HepG2 (cell line): ENCODE measurements around the gene CHD9NB. TPM values are rescaled to one million over a fixed set of nuclear protein-coding genes. Genes with fewer than 3 reads are reported as not detected.

Experiments used
- ARNT2 ChIP-seq: sonication (generic); formaldehyde crosslinking; IDR thresholded peaks from 2 replicates; pipeline ENCODE4 v1.8.0; 2022; ENCODE audit warnings: mild to moderate bottlenecking, low read depth, missing genetic modification reagents, moderate library complexity
- DMAP1 ChIP-seq: IDR thresholded peaks from 2 replicates; pipeline ENCODE4 v1.6.1; 2016
- DPF2 ChIP-seq: sonication (generic); formaldehyde crosslinking; IDR thresholded peaks from 2 replicates; pipeline ENCODE4 v1.4.0; 2020; ENCODE audit warnings: mild to moderate bottlenecking, low read depth, missing genetic modification reagents, borderline replicate concordance
- EHMT2 ChIP-seq: fragments of 200-600 bp; sonication (generic); IDR thresholded peaks from 2 replicates; pipeline ENCODE4 v1.7.0; 2017; ENCODE audit warnings: antibody characterized with exemption, low read depth, low read length, borderline replicate concordance
- FOSL2 ChIP-seq: sonication (generic); formaldehyde crosslinking; IDR thresholded peaks from 2 replicates; pipeline ENCODE4 v1.4.0; 2020; ENCODE audit warnings: missing genetic modification reagents
- FOXA3 ChIP-seq: IDR thresholded peaks from 2 replicates; pipeline ENCODE4 v1.6.1; 2016; ENCODE audit warnings: missing genetic modification reagents, missing compliant biosample characterization
- HNRNPL ChIP-seq: fragments of 200-400 bp; formaldehyde crosslinking; IDR thresholded peaks from 2 replicates; pipeline ENCODE4 v1.6.1; 2017; ENCODE audit warnings: mild to moderate bottlenecking, low read depth, low read length
- NR2F6 ChIP-seq, 2 experiments: IDR thresholded peaks; 2 replicates each; pipeline ENCODE4 v1.6.1; 2016; ENCODE audit warnings: antibody characterized with exemption in 1 of 2, mild to moderate bottlenecking in 1 of 2
- PPARG ChIP-seq: conservative IDR thresholded peaks from 2 replicates; pipeline ENCODE4 v1.6.1; 2016; ENCODE audit warnings: missing biosample characterization, missing genetic modification reagents
- RBM22 ChIP-seq: fragments of 200-400 bp; formaldehyde crosslinking; optimal IDR thresholded peaks from 2 replicates; pipeline ENCODE3; 2017; ENCODE audit warnings: mild to moderate bottlenecking, low read length, moderate library complexity
- TAF1 ChIP-seq: sonication (generic); formaldehyde crosslinking; IDR thresholded peaks from 2 replicates; pipeline ENCODE4 v1.4.0; 2020; ENCODE audit warnings: missing genetic modification reagents
- TCF12 ChIP-seq, 2 experiments: fragments of 450-650 bp in 1 of 2; sonication (generic) in 1 of 2; formaldehyde crosslinking in 1 of 2; IDR thresholded peaks; 2 replicates each; pipeline versions ENCODE4 v1.6.1 to v1.8.0; 2017 to 2022; ENCODE audit warnings: antibody characterized with exemption in 1 of 2, mild to moderate bottlenecking in 1 of 2, missing genetic modification reagents in 1 of 2, moderate library complexity in 1 of 2
- ZNF136 ChIP-seq: sonication (generic); formaldehyde crosslinking; IDR thresholded peaks from 2 replicates; pipeline ENCODE4 v1.8.1; 2022; ENCODE audit warnings: low read depth, mild to moderate bottlenecking, moderate library complexity, missing genetic modification reagents
- ZNF292 ChIP-seq: sonication (generic); formaldehyde crosslinking; IDR thresholded peaks from 2 replicates; pipeline ENCODE4 v1.8.1; 2022; ENCODE audit warnings: mild to moderate bottlenecking, low read depth, missing genetic modification reagents, borderline replicate concordance
- ZNF296 ChIP-seq: sonication (generic); formaldehyde crosslinking; conservative IDR thresholded peaks from 2 replicates; pipeline ENCODE4 v1.5.0; 2020; ENCODE audit warnings: mild to moderate bottlenecking, missing genetic modification reagents
- ZNF329 ChIP-seq: sonication (generic); formaldehyde crosslinking; IDR thresholded peaks from 2 replicates; pipeline ENCODE4 v1.9.0; 2021; ENCODE audit warnings: low read depth, mild to moderate bottlenecking, missing genetic modification reagents
- ZNF891 ChIP-seq: sonication (generic); formaldehyde crosslinking; IDR thresholded peaks from 2 replicates; pipeline ENCODE4 v1.5.0; 2020; ENCODE audit warnings: mild to moderate bottlenecking, missing genetic modification reagents
- polyA plus RNA-seq, 8 experiments: library from polyadenylated mRNA; depleted of rRNA in 3 of 8; stranded (reverse) in 7 of 8; unstranded in 1 of 8; fragments of >200 nt; fragmentation: Illumina TruSeq in 4 of 8; extraction: Trizol in 4 of 8; gene quantifications; 2 replicates each; pipeline versions ENCODE4 v1.2.1 to v1.2.3, GENCODE V29; 2011 to 2016; ENCODE audit warnings: low read depth in 4 of 8, missing spikeins in 1 of 8, mixed read lengths in 1 of 8; ENCODE audit not compliant: insufficient read depth in 1 of 8
- total RNA-seq, 5 experiments: library from RNA; depleted of rRNA; stranded (reverse); fragments of >200 nt; fragmentation: Illumina TruSeq; extraction: Trizol; gene quantifications; 2 replicates each; pipeline ENCODE4 v1.2.3, GENCODE V29; 2016; ENCODE audit warnings: low read depth in 1 of 5
- TF ChIP-seq, protein P1 (sequence below): sonication (generic); formaldehyde crosslinking; IDR thresholded peaks from one replicate; pipeline ENCODE4 v1.5.1; 2020; ENCODE audit warnings: mild to moderate bottlenecking, missing genetic modification reagents; ENCODE audit errors: not compliant biosample characterization
- TF ChIP-seq, protein P2 (sequence below): sonication (generic); formaldehyde crosslinking; IDR thresholded peaks from 2 replicates; pipeline ENCODE4 v1.8.1; 2023; ENCODE audit warnings: missing genetic modification reagents, mild to moderate bottlenecking, borderline replicate concordance
- TF ChIP-seq, protein P3 (sequence below): sonication (generic); formaldehyde crosslinking; conservative IDR thresholded peaks from 2 replicates; pipeline ENCODE4 v1.8.1; 2023; ENCODE audit warnings: missing genetic modification reagents

CHD9NB gene
- total and polyA plus RNA-seq, 2 of the 13 experiments (the other 11 are each of a cell fraction or from before 2014, with no cell fraction given): 0.17 to 0.18 TPM

DNA sequence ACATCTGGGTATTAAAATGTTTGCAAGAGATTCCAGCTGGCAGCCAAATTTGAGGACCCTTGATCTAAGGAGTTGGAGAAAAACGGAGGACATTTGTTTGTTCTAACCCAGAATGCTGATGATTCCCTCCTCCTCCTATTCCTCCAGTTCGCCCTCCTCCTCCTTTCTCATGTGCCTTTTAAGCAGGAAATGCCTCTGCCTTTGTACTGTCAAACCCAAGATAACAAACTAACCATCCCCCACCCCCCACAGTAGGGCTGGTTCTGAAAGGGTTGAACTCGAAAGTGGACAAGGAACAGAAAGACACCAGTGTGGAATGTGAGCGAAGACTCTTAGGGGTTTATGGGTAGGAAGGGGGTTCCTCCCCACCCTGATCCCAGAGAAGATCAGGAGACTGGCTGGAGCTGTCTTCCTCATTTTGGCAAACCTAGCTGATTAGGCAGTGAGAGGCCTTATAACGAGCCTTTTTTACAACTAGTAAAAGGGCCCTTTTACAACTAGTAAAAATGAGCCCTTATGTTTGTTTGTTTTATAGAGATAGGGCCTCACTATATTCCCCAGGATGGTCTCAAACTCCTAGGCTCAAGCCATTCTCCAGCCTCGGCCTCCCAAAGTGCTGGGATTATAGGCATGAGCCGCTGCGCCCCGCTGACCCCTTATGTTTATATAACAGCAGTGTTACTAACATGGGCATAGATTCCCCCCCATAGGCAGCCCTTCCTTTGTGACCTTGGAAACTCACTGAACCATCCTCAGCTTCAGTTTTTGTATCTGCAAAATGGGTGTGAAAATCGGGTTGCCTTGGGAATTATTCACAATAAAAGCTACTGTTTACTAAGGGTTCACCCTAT lies 3.1 kb upstream of the CHD9NB start (continued):
- TF ChIP-seq, protein P1, sequence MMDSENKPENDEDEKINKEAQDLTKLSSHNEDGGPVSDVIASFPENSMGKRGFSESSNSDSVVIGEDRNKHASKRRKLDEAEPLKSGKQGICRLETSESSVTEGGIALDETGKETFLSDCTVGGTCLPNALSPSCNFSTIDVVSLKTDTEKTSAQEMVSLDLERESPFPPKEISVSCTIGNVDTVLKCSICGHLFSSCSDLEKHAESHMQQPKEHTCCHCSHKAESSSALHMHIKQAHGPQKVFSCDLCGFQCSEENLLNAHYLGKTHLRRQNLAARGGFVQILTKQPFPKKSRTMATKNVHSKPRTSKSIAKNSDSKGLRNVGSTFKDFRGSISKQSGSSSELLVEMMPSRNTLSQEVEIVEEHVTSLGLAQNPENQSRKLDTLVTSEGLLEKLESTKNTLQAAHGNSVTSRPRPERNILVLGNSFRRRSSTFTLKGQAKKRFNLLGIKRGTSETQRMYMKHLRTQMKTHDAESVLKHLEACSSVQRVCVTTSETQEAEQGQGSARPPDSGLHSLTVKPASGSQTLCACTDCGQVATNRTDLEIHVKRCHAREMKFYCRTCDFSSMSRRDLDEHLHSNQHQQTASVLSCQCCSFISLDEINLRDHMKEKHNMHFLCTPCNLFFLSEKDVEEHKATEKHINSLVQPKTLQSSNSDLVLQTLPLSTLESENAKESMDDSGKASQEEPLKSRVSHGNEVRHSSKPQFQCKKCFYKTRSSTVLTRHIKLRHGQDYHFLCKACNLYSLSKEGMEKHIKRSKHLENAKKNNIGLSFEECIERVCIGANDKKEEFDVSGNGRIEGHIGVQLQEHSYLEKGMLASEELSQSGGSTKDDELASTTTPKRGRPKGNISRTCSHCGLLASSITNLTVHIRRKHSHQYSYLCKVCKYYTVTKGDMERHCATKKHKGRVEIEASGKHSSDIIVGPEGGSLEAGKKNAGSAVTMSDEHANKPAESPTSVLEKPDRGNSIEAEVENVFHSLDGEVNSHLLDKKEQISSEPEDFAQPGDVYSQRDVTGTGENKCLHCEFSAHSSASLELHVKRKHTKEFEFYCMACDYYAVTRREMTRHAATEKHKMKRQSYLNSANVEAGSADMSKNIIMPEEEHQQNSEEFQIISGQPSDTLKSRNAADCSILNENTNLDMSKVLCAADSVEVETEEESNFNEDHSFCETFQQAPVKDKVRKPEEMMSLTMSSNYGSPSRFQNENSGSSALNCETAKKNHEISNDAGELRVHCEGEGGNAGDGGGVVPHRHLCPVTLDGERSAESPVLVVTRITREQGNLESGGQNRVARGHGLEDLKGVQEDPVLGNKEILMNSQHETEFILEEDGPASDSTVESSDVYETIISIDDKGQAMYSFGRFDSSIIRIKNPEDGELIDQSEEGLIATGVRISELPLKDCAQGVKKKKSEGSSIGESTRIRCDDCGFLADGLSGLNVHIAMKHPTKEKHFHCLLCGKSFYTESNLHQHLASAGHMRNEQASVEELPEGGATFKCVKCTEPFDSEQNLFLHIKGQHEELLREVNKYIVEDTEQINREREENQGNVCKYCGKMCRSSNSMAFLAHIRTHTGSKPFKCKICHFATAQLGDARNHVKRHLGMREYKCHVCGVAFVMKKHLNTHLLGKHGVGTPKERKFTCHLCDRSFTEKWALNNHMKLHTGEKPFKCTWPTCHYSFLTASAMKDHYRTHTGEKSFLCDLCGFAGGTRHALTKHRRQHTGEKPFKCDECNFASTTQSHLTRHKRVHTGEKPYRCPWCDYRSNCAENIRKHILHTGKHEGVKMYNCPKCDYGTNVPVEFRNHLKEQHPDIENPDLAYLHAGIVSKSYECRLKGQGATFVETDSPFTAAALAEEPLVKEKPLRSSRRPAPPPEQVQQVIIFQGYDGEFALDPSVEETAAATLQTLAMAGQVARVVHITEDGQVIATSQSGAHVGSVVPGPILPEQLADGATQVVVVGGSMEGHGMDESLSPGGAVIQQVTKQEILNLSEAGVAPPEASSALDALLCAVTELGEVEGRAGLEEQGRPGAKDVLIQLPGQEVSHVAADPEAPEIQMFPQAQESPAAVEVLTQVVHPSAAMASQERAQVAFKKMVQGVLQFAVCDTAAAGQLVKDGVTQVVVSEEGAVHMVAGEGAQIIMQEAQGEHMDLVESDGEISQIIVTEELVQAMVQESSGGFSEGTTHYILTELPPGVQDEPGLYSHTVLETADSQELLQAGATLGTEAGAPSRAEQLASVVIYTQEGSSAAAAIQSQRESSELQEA (CRISPR knock-in tag): no peak
- TF ChIP-seq NR2F6 (IDR thresholded peaks at IDR 0.05) (peak; percentile 34; the same call in 1 of the 2 replicates), NR2F6 (CRISPR knock-in tag; IDR thresholded peaks at IDR 0.05) (no peak), FOSL2 (CRISPR knock-in tag) (no peak), DMAP1 (no peak), EHMT2 (no peak), TCF12 (IDR thresholded peaks at IDR 0.05) (no peak), TCF12 (CRISPR knock-in tag; IDR thresholded peaks at IDR 0.05) (no peak), PPARG (CRISPR knock-in tag) (no peak), ZNF292 (CRISPR knock-in tag) (peak; percentile 20; the same call in 1 of the 2 replicates), TAF1 (CRISPR knock-in tag) (no peak), FOXA3 (CRISPR knock-in tag) (no peak), ARNT2 (CRISPR knock-in tag) (no peak), ZNF136 (CRISPR knock-in tag) (no peak; the same call in 1 of the 2 replicates), ZNF329 (CRISPR knock-in tag) (no peak), DPF2 (no peak), HNRNPL (no peak), ZNF891 (no peak), ZNF296 (CRISPR knock-in tag) (no peak), RBM22 (no peak)
- TF ChIP-seq, protein P2, sequence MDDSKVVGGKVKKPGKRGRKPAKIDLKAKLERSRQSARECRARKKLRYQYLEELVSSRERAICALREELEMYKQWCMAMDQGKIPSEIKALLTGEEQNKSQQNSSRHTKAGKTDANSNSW (CRISPR knock-in tag): no peak
- TF ChIP-seq, protein P3, sequence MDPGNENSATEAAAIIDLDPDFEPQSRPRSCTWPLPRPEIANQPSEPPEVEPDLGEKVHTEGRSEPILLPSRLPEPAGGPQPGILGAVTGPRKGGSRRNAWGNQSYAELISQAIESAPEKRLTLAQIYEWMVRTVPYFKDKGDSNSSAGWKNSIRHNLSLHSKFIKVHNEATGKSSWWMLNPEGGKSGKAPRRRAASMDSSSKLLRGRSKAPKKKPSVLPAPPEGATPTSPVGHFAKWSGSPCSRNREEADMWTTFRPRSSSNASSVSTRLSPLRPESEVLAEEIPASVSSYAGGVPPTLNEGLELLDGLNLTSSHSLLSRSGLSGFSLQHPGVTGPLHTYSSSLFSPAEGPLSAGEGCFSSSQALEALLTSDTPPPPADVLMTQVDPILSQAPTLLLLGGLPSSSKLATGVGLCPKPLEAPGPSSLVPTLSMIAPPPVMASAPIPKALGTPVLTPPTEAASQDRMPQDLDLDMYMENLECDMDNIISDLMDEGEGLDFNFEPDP (CRISPR knock-in tag): peak; percentile 82; the same call in 1 of the 2 replicates
